Measurements from ENCODE around the gene LMOD2. TPM values are rescaled to one million over a fixed set of nuclear protein-coding genes. Genes with fewer than 3 reads are reported as not detected.

LMOD2 gene
- total RNA-seq, 1 experiment from 2014 or later, result not detected

- Histone ChIP-seq H3K27me3 (ENCODE audit: control insufficient read depth, insufficient read depth, low read length) (peaks cover 23% of the 10 kb centered on the region), H3K36me3 (ENCODE audit: control insufficient read depth, insufficient read depth, low read length) (no peaks in the 10 kb centered on the region), H3K4me3 (ENCODE audit: low read depth in 2 of 2, low read length in 2 of 2) (no peak overlapping the region), H3K27ac (ENCODE audit: low read length) (no peak overlapping the region), H3K9me3 (ENCODE audit: control insufficient read depth, insufficient read depth, low read depth, low read length) (no peaks in the 10 kb centered on the region), H3K4me1 (ENCODE audit: control insufficient read depth, insufficient read depth, low read length) (no peaks in the 10 kb centered on the region)
- in situ Hi-C loops (cut with HindIII; ENCODE audit: low pct_unique_long_range_greater_than_20kb, low sequenced_read_pairs), result no loop called here
- ATAC-seq, result no peak
- TF ChIP-seq, protein P1, sequence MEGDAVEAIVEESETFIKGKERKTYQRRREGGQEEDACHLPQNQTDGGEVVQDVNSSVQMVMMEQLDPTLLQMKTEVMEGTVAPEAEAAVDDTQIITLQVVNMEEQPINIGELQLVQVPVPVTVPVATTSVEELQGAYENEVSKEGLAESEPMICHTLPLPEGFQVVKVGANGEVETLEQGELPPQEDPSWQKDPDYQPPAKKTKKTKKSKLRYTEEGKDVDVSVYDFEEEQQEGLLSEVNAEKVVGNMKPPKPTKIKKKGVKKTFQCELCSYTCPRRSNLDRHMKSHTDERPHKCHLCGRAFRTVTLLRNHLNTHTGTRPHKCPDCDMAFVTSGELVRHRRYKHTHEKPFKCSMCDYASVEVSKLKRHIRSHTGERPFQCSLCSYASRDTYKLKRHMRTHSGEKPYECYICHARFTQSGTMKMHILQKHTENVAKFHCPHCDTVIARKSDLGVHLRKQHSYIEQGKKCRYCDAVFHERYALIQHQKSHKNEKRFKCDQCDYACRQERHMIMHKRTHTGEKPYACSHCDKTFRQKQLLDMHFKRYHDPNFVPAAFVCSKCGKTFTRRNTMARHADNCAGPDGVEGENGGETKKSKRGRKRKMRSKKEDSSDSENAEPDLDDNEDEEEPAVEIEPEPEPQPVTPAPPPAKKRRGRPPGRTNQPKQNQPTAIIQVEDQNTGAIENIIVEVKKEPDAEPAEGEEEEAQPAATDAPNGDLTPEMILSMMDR (IDR thresholded peaks at IDR 0.05), result no peak
- TF ChIP-seq POLR2AphosphoS5 (IDR thresholded peaks at IDR 0.05; ENCODE audit: low read depth, low read length) (no peak), SIN3A (IDR thresholded peaks at IDR 0.05; ENCODE audit: borderline replicate concordance, insufficient read depth, low read depth, low read length) (no peak)
- TF ChIP-seq, protein P2, sequence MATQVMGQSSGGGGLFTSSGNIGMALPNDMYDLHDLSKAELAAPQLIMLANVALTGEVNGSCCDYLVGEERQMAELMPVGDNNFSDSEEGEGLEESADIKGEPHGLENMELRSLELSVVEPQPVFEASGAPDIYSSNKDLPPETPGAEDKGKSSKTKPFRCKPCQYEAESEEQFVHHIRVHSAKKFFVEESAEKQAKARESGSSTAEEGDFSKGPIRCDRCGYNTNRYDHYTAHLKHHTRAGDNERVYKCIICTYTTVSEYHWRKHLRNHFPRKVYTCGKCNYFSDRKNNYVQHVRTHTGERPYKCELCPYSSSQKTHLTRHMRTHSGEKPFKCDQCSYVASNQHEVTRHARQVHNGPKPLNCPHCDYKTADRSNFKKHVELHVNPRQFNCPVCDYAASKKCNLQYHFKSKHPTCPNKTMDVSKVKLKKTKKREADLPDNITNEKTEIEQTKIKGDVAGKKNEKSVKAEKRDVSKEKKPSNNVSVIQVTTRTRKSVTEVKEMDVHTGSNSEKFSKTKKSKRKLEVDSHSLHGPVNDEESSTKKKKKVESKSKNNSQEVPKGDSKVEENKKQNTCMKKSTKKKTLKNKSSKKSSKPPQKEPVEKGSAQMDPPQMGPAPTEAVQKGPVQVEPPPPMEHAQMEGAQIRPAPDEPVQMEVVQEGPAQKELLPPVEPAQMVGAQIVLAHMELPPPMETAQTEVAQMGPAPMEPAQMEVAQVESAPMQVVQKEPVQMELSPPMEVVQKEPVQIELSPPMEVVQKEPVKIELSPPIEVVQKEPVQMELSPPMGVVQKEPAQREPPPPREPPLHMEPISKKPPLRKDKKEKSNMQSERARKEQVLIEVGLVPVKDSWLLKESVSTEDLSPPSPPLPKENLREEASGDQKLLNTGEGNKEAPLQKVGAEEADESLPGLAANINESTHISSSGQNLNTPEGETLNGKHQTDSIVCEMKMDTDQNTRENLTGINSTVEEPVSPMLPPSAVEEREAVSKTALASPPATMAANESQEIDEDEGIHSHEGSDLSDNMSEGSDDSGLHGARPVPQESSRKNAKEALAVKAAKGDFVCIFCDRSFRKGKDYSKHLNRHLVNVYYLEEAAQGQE (IDR thresholded peaks at IDR 0.05; ENCODE audit: insufficient read depth in 1 of 2, low read depth in 2 of 2, low read length in 1 of 2), result no peak
- POLR2A ChIA-PET, result no interaction called here
- CTCF ChIA-PET, result no interaction called here
- DNase-seq (ENCODE audit: low read depth, low spot score), result no peak
- intact Hi-C loops (cut with micrococcal nuclease; ENCODE audit: unreplicated experiment), result no loop called here
- BruUV-seq (replicated peaks), result no TSS peak
These were observed 10.2 kb downstream of the LMOD2 start for GRCh38 chr7:123665896-123666295.

GRCh38 chr7:123666492-123666891, 10.8 kb downstream of the LMOD2 start:
- POLR2A ChIA-PET, result no interaction called here
- DNase-seq (ENCODE audit: low read depth, low spot score), result no peak

More at GRCh38 chr7:123666492-123666891, 10.8 kb downstream of the LMOD2 start:
- no peaks in the 10 kb centered on the region for H3K4me1 ChIP-seq (ENCODE audit: control insufficient read depth, insufficient read depth, low read length)
- intact Hi-C loops (cut with micrococcal nuclease; ENCODE audit: unreplicated experiment), result no loop called here
- CTCF ChIA-PET, result no interaction called here
- BruUV-seq (replicated peaks), result no TSS peak
- TF ChIP-seq, protein P1 (IDR thresholded peaks at IDR 0.05), result no peak
- TF ChIP-seq SIN3A (IDR thresholded peaks at IDR 0.05; ENCODE audit: borderline replicate concordance, insufficient read depth, low read depth, low read length), result no peak
- no peak for TF ChIP-seq TCF7L2 (IDR thresholded peaks at IDR 0.05; ENCODE audit: low read depth, low read length)
- TF ChIP-seq, protein P2 (IDR thresholded peaks at IDR 0.05; ENCODE audit: insufficient read depth in 1 of 2, low read depth in 2 of 2, low read length in 1 of 2), result no peak
- no peak for TF ChIP-seq POLR2AphosphoS5 (IDR thresholded peaks at IDR 0.05; ENCODE audit: low read depth, low read length)
- peaks cover 20% of the 10 kb centered on the region for H3K27me3 ChIP-seq (ENCODE audit: control insufficient read depth, insufficient read depth, low read length)
- H3K4me3 ChIP-seq (ENCODE audit: low read depth in 2 of 2, low read length in 2 of 2), result no peak overlapping the region
- H3K9me3 ChIP-seq (ENCODE audit: control insufficient read depth, insufficient read depth, low read depth, low read length), result no peaks in the 10 kb centered on the region
- H3K36me3 ChIP-seq (ENCODE audit: control insufficient read depth, insufficient read depth, low read length), result no peaks in the 10 kb centered on the region
- ATAC-seq, result no peak; the same call in 1 of the 2 replicates
- H3K27ac ChIP-seq (ENCODE audit: low read length), result no peak overlapping the region
- in situ Hi-C loops (cut with HindIII; ENCODE audit: low pct_unique_long_range_greater_than_20kb, low sequenced_read_pairs), result no loop called here

Measured in Panc1 (cell line).